Astrocyte of the spinal cord (primary cell): ENCODE results near the gene EGFR.

Experiments used
- DNase-seq: peaks from one replicate; pipeline ENCODE4 v3.0.0; 2011; ENCODE audit warnings: low read depth, low spot score
- H3K4me3 ChIP-seq: 2 replicates; pipeline ENCODE4 v1.5.1; 2011; ENCODE audit warnings: low read depth, mild to moderate bottlenecking, low read length, moderate library complexity
- CTCF ChIP-seq: IDR thresholded peaks from 2 replicates; pipeline ENCODE4 v1.5.1; 2012; ENCODE audit warnings: low read depth, mild to moderate bottlenecking, low read length, inconsistent platforms
- in situ Hi-C: cut with HindIII; loops from 2 replicates; pipeline ENCODE4 v1.10.0; 2017; ENCODE audit warnings: low sequenced_read_pairs

Gene EGFR

DNA sequence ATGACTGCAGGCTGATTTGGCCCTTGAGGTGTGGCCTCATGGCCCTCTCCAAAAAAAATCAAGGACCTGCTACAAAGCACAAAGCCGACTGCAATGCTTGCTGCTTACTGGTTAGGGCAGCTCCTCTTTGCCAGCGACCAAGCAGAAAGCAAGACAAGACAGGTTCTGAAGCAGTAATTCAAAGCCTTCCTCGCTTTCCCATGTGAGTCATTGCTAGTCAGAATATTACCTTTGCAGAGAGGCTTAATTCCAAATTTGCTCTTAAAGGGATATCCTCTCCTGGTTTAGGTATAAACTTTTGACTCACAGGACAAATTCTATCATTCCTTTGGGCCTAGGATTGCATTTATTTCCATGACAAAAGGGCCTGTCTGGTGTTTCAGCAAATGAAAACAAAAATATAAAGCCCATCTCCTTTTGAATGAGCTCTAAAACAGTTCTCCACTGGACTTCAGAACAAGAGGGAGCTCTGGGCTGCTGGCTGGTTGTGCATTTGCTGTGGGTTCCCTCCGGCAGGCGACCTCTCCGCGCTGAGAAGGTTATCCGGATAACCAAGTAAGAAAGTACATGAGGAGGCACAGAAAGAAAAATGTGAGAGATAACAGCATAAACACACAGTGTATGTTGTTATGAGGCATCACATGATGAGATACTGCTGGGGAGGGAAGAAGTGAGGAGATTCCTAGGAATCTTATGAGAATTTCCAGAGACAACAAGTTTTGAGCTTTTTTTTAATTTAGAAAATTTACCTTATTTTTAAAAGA, 90.8 kb downstream of the EGFR start:
- peak; percentile 60 for DNase-seq
- no peak overlapping the region for H3K4me3 ChIP-seq
- no peak for TF ChIP-seq CTCF
- in situ Hi-C loops, result no loop called here

DNA sequence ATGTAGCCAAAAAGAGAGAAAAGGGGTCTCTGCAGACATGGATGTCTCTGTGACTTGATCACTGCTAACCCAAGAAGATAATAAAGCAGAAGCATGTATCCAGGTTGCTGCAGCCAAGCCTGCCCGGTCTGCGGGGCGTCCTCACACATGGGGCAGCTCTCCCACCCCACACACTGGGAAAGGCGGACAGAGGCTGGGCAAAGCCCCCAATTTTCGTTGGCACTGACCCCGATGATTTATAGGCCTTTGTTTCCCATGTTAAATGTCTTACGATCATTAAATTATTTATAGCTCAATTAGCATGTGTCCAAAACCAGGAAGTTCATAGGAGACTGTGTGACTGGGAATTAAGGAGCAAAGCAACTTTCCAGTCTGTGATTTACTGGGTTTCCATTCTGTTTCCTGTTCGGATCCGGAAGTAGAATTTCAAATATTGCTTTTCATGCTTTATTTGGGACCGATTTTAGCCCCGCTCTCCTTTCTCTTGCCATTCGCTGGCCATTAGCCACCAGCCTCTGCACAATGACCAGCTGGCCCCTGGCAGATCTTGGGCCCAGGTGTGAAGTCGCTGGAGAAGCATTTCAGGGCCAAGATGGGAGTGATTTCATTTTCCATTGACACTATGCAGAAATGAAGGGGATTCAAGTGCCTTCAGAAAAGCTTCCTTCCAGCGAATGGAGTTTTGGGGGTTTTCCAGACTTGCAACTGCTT, 91.6 kb downstream of the EGFR start:
- H3K4me3 ChIP-seq, result no peak overlapping the region
- in situ Hi-C loops, result no loop called here
- TF ChIP-seq CTCF, result no peak
- no peak for DNase-seq

- DNase-seq, result peak; percentile 86
- in situ Hi-C loops, result no loop called here
- H3K4me3 ChIP-seq, result no peak overlapping the region
- no peak for TF ChIP-seq CTCF
These were observed 92.2 kb downstream of the EGFR start for GRCh38 chr7:55110993-55111361.

GRCh38 chr7:55112056-55112455, 93.2 kb downstream of the EGFR start:
- H3K4me3 ChIP-seq, result no peak overlapping the region
- in situ Hi-C loops, result no loop called here
- DNase-seq, result no peak
- TF ChIP-seq CTCF, result no peak

GRCh38 chr7:55113760-55114540, 95.1 kb downstream of the EGFR start:
- DNase-seq, result no peak
- TF ChIP-seq CTCF, result no peak
- no peak overlapping the region for H3K4me3 ChIP-seq
- in situ Hi-C loops, result no loop called here

GRCh38 chr7:55117286-55117685, 98.5 kb downstream of the EGFR start:
- no peak for TF ChIP-seq CTCF
- in situ Hi-C loops, result no loop called here
- no peak for DNase-seq
- no peak overlapping the region for H3K4me3 ChIP-seq
